Suprapubic skin (tissue), 4 donors: ENCODE results near the gene KRT73. TPM values are rescaled to one million over a fixed set of nuclear protein-coding genes. Genes with fewer than 3 reads are reported as not detected.

Experiments used
- DNase-seq, 2 donors: peaks; one replicate each; pipeline ENCODE4 v3.0.0-alpha.2; 2019; ENCODE audit warnings: low spot score in 2 of 2
- H3K27ac ChIP-seq: fragments of 200-600 bp; sonication (generic); one replicate; pipeline ENCODE4 v1.5.1; 2019
- H3K27me3 ChIP-seq: fragments of 200-600 bp; sonication (generic); one replicate; pipeline ENCODE4 v1.5.1; 2019
- H3K36me3 ChIP-seq: fragments of 200-600 bp; sonication (generic); one replicate; pipeline ENCODE4 v1.5.1; 2019
- H3K4me1 ChIP-seq: fragments of 200-600 bp; sonication (generic); one replicate; pipeline ENCODE4 v1.5.1; 2019
- H3K4me3 ChIP-seq: fragments of 200-600 bp; sonication (generic); one replicate; pipeline ENCODE4 v1.5.1; 2019; ENCODE audit warnings: mild to moderate bottlenecking
- H3K9me3 ChIP-seq: fragments of 200-600 bp; sonication (generic); one replicate; pipeline ENCODE4 v1.5.1; 2019
- CTCF ChIP-seq, 2 donors: fragments of 200-600 bp in 1 of 2; fragments of 450-650 bp in 1 of 2; sonication (generic) in 1 of 2; IDR thresholded peaks; one replicate each; pipeline ENCODE4 v1.5.1; 2016 to 2019; ENCODE audit warnings: antibody characterized with exemption in 2 of 2, mild to moderate bottlenecking in 1 of 2, moderate library complexity in 1 of 2
- EP300 ChIP-seq: sonication (generic); formaldehyde crosslinking; IDR thresholded peaks from one replicate; pipeline ENCODE4 v1.6.1; 2017; ENCODE audit warnings: antibody characterized with exemption
- POLR2A ChIP-seq, 2 donors: fragments of 450-650 bp; IDR thresholded peaks; one replicate each; pipeline ENCODE4 v1.6.1; 2017; ENCODE audit warnings: antibody characterized with exemption in 2 of 2, mild to moderate bottlenecking in 2 of 2, moderate library complexity in 2 of 2
- POLR2AphosphoS5 ChIP-seq, 3 donors: sonication (generic); formaldehyde crosslinking; IDR thresholded peaks; one replicate each; pipeline ENCODE4 v1.6.1; 2017; ENCODE audit warnings: antibody characterized with exemption in 3 of 3
- WGBS: methylation state at CpG from one replicate; pipeline ENCODE4 v1.1.5; 2018; 5-methylcytosine and 5-hydroxymethylcytosine counted together
- total RNA-seq, 4 donors: library from RNA; depleted of rRNA; stranded (reverse); fragments of >200 nt; gene quantifications; one replicate each; pipeline ENCODE4 v1.1.0, GENCODE V29; 2016

The KRT73 gene
- total RNA-seq, 4 donors from 2014 or later, result 8.7 to 27.4 (median 17.5) TPM

- WGBS, result 91% methylated on average over 6 of the region's 9 CpGs
- Histone ChIP-seq H3K27me3 (peaks cover 9% of the 10 kb centered on the region), H3K27ac (no peak overlapping the region), H3K4me1 (no peaks in the 10 kb centered on the region), H3K36me3 (no peaks in the 10 kb centered on the region), H3K9me3 (no peaks in the 10 kb centered on the region), H3K4me3 (no peak overlapping the region)
- no peak for TF ChIP-seq POLR2AphosphoS5 (IDR thresholded peaks at IDR 0.05)
- DNase-seq, result no peak
Measured at GRCh38 chr12:52615912-52616311, 2.4 kb downstream of the KRT73 start.

- no peak for DNase-seq
- H3K36me3 ChIP-seq, result no peaks in the 10 kb centered on the region
- no peak for TF ChIP-seq POLR2A (IDR thresholded peaks at IDR 0.05)
- no peak for TF ChIP-seq EP300
- TF ChIP-seq POLR2AphosphoS5 (IDR thresholded peaks at IDR 0.05), result no peak
- TF ChIP-seq CTCF (IDR thresholded peaks at IDR 0.05), result no peak
- no peak overlapping the region for H3K4me3 ChIP-seq
- H3K4me1 ChIP-seq, result no peaks in the 10 kb centered on the region
- H3K27me3 ChIP-seq, result peaks cover 15% of the 10 kb centered on the region
- no peaks in the 10 kb centered on the region for H3K9me3 ChIP-seq
- 56% methylated on average over 6 of the region's 6 CpGs for WGBS
- H3K27ac ChIP-seq, result no peak overlapping the region
Measured at GRCh38 chr12:52615208-52615868, 3.0 kb downstream of the KRT73 start.

GRCh38 chr12:52614381-52615207 is 3.8 kb downstream of the KRT73 start:
- H3K4me3 ChIP-seq, result no peak overlapping the region
- TF ChIP-seq POLR2A (IDR thresholded peaks at IDR 0.05) (no peak), POLR2AphosphoS5 (IDR thresholded peaks at IDR 0.05) (no peak), CTCF (IDR thresholded peaks at IDR 0.05) (no peak), EP300 (no peak)
- no peak overlapping the region for H3K27ac ChIP-seq
- no peaks in the 10 kb centered on the region for H3K36me3 ChIP-seq
- WGBS, result 76% methylated on average over 6 of the region's 10 CpGs
- H3K4me1 ChIP-seq, result no peaks in the 10 kb centered on the region
- H3K9me3 ChIP-seq, result no peaks in the 10 kb centered on the region
- H3K27me3 ChIP-seq, result peaks cover 20% of the 10 kb centered on the region
- DNase-seq, result no peak

- H3K36me3 ChIP-seq, result no peaks in the 10 kb centered on the region
- DNase-seq, result no peak
- 92% methylated on average over 9 of the region's 9 CpGs for WGBS
- H3K9me3 ChIP-seq, result no peaks in the 10 kb centered on the region
- no peak for TF ChIP-seq POLR2A (IDR thresholded peaks at IDR 0.05)
- TF ChIP-seq CTCF (IDR thresholded peaks at IDR 0.05), result no peak
- no peaks in the 10 kb centered on the region for H3K4me1 ChIP-seq
- no peak overlapping the region for H3K4me3 ChIP-seq
- no peak overlapping the region for H3K27ac ChIP-seq
- peaks cover 20% of the 10 kb centered on the region for H3K27me3 ChIP-seq
Measured at GRCh38 chr12:52613384-52614030, 4.9 kb downstream of the KRT73 start.

- Histone ChIP-seq H3K9me3 (no peaks in the 10 kb centered on the region), H3K36me3 (no peaks in the 10 kb centered on the region), H3K27me3 (peaks cover 20% of the 10 kb centered on the region), H3K27ac (no peak overlapping the region), H3K4me1 (no peaks in the 10 kb centered on the region), H3K4me3 (no peak overlapping the region)
- TF ChIP-seq EP300, result no peak
- 91% methylated on average over 5 of the region's 5 CpGs for WGBS
- no peak for DNase-seq
Measured at GRCh38 chr12:52612431-52613383, 5.7 kb downstream of the KRT73 start.
